HEK293 (cell line): ENCODE data around the gene PLCL2.

Experiments used
- CTCF ChIA-PET: fragments of 350-600 bp; formaldehyde crosslinking; extraction: SDS; loops from one replicate; lab custom pipeline; 2021; ENCODE audit warnings: antibody characterized with exemption; lab: Yijun Ruan, JAX
- POLR2A ChIA-PET: fragments of 300-600 bp; formaldehyde crosslinking; extraction: SDS; loops from one replicate; lab custom pipeline; 2020; ENCODE audit warnings: antibody characterized with exemption, inconsistent platforms; lab: Yijun Ruan, JAX
- H3K27ac ChIP-seq: fragments of 200-500 bp; sonication (Bioruptor generic); 2 replicates; pipeline ENCODE4 v1.5.1; 2014; ENCODE audit warnings: low read depth, low read length, control low read depth, inconsistent platforms; ENCODE audit errors: extremely low read depth
- H3K36me3 ChIP-seq, 2 experiments: fragments of 200-500 bp in 1 of 2; sonication (Bioruptor generic) in 1 of 2; 1 replicate in 1 of 2; 2 replicates in 1 of 2; pipeline ENCODE4 v1.5.1; 2014 to 2017; ENCODE audit warnings: inconsistent platforms in 2 of 2, low read length in 2 of 2; ENCODE audit not compliant: control insufficient read depth in 2 of 2, insufficient read depth in 1 of 2
- H3K4me1 ChIP-seq: fragments of 200-500 bp; sonication (Bioruptor generic); 2 replicates; pipeline ENCODE4 v1.5.1; 2014; ENCODE audit warnings: mild to moderate bottlenecking, low read length, inconsistent platforms; ENCODE audit not compliant: control insufficient read depth, insufficient read depth
- H3K4me3 ChIP-seq: 2 replicates; pipeline ENCODE4 v1.5.1; 2011; ENCODE audit warnings: low read depth, mild to moderate bottlenecking, control low read depth, low read length, moderate library complexity
- H3K9me3 ChIP-seq: fragments of 200-500 bp; sonication (Bioruptor generic); 2 replicates; pipeline ENCODE4 v1.5.1; 2014; ENCODE audit warnings: low read depth, low read length, inconsistent platforms; ENCODE audit not compliant: control insufficient read depth, insufficient read depth
- GLI2 ChIP-seq: fragments of 450-650 bp; formaldehyde crosslinking; IDR thresholded peaks from 2 replicates; pipeline ENCODE4; 2017; ENCODE audit warnings: missing biosample characterization, missing genetic modification characterization, low read depth, borderline replicate concordance
- HOXA7 ChIP-seq: sonication (generic); formaldehyde crosslinking; IDR thresholded peaks from 2 replicates; pipeline ENCODE4 v1.8.1; 2022; ENCODE audit warnings: missing genetic modification reagents, borderline replicate concordance
- SETDB1 ChIP-seq: IDR thresholded peaks from one replicate; pipeline ENCODE4 v1.6.1; 2017; ENCODE audit warnings: mild to moderate bottlenecking, low read length, moderate library complexity, mixed read lengths; ENCODE audit not compliant: insufficient read length
- SP3 ChIP-seq: fragments of 450-650 bp; formaldehyde crosslinking; IDR thresholded peaks from 2 replicates; pipeline ENCODE4 v1.5.1; 2016; ENCODE audit warnings: missing biosample characterization, missing genetic modification characterization
- ZBTB1 ChIP-seq: fragments of 450-650 bp; formaldehyde crosslinking; IDR thresholded peaks from 2 replicates; pipeline ENCODE4 v1.5.1; 2016; ENCODE audit warnings: missing biosample characterization, missing genetic modification characterization
- ZNF155 ChIP-seq: fragments of 450-650 bp; formaldehyde crosslinking; IDR thresholded peaks from 2 replicates; pipeline ENCODE4 v1.5.1; 2016; ENCODE audit warnings: missing biosample characterization, missing genetic modification characterization
- ZNF169 ChIP-seq: fragments of 450-650 bp; formaldehyde crosslinking; IDR thresholded peaks from 2 replicates; pipeline ENCODE4 v1.5.1; 2016; ENCODE audit warnings: missing biosample characterization, missing genetic modification characterization
- ZNF211 ChIP-seq: fragments of 450-650 bp; formaldehyde crosslinking; IDR thresholded peaks from 2 replicates; pipeline ENCODE4 v1.5.1; 2016; ENCODE audit warnings: low read depth, missing biosample characterization, missing genetic modification characterization
- ZNF24 ChIP-seq: fragments of 450-650 bp; formaldehyde crosslinking; IDR thresholded peaks from 2 replicates; pipeline ENCODE4 v1.5.1; 2016; ENCODE audit warnings: missing biosample characterization, missing genetic modification characterization
- ZNF292 ChIP-seq: fragments of 450-650 bp; formaldehyde crosslinking; IDR thresholded peaks from 2 replicates; pipeline ENCODE4 v1.5.1; 2016; ENCODE audit warnings: low read depth, missing biosample characterization, missing genetic modification characterization, borderline replicate concordance
- ZNF341 ChIP-seq: fragments of 450-650 bp; formaldehyde crosslinking; IDR thresholded peaks from 2 replicates; pipeline ENCODE4; 2016; ENCODE audit warnings: low read depth, missing biosample characterization, missing genetic modification characterization
- ZNF426 ChIP-seq: fragments of 450-650 bp; formaldehyde crosslinking; IDR thresholded peaks from 2 replicates; pipeline ENCODE4 v1.5.1; 2017; ENCODE audit warnings: missing biosample characterization, missing genetic modification characterization, mild to moderate bottlenecking, inconsistent platforms, moderate library complexity
- ZNF433 ChIP-seq: fragments of 450-650 bp; formaldehyde crosslinking; IDR thresholded peaks from 2 replicates; pipeline ENCODE4 v1.5.1; 2016; ENCODE audit warnings: missing biosample characterization, missing genetic modification characterization, low read depth
- ZNF776 ChIP-seq: fragments of 450-650 bp; formaldehyde crosslinking; IDR thresholded peaks from 2 replicates; pipeline ENCODE4 v1.5.0; 2017; ENCODE audit warnings: missing biosample characterization, missing genetic modification characterization, borderline replicate concordance
- ZNF785 ChIP-seq: fragments of 450-650 bp; formaldehyde crosslinking; IDR thresholded peaks from 2 replicates; pipeline ENCODE4 v1.5.1; 2016; ENCODE audit warnings: missing biosample characterization, missing genetic modification characterization
- TF ChIP-seq, protein P1 (sequence below): fragments of 450-650 bp; formaldehyde crosslinking; IDR thresholded peaks from 2 replicates; pipeline ENCODE4 v1.5.1; 2016; ENCODE audit warnings: missing biosample characterization, missing genetic modification characterization
- TF ChIP-seq, protein P2 (sequence below): fragments of 450-650 bp; formaldehyde crosslinking; conservative IDR thresholded peaks from 2 replicates; pipeline ENCODE4 v1.5.1; 2016; ENCODE audit warnings: low read depth, missing biosample characterization, missing genetic modification characterization
- TF ChIP-seq, protein P3 (sequence below): fragments of 450-650 bp; IDR thresholded peaks from 2 replicates; pipeline ENCODE4 v1.5.1; 2018; ENCODE audit warnings: missing biosample characterization, missing genetic modification characterization

PLCL2 gene

DNA sequence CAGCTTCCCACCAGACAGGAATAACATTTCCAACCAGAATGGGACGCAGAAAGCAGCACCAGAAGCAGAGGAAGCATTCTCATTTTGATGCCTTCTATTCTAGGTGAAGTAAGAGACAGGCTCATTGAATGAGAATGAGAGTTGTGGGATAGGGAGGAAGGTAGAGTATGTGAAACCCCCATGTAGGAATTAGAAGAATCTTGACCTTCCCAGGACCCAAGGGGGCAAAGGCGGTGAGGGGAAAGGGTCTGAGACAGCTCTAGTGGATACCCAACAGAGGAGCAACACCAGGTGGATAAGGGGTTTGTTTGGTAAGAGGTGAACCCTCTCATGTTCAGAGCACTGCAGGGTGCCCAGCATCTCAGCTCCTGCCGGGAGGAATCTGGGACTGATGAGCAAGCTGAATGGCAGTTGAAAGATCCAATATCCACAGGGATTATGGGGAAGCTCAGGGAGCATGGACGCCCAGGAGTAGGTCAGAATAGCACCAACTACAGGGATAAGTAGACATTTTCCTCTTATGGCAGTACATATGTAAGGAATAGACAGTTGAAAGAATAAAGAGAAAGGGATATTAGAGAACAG, 77.0 kb downstream of the PLCL2 start:
- TF ChIP-seq SETDB1 (no peak), ZNF341 (no peak), ZNF169 (tag by site-specific recombination) (no peak), ZNF433 (tag by site-specific recombination) (no peak), ZNF426 (tag by site-specific recombination) (no peak), SP3 (no peak), ZNF211 (no peak), ZNF785 (tag by site-specific recombination) (no peak), ZNF155 (tag by site-specific recombination) (no peak), ZNF24 (tag by site-specific recombination) (no peak), ZNF292 (tag by site-specific recombination) (no peak), GLI2 (tag by site-specific recombination) (no peak), ZBTB1 (tag by site-specific recombination) (no peak), ZNF776 (tag by site-specific recombination) (no peak), HOXA7 (CRISPR knock-in tag) (no peak)
- TF ChIP-seq, protein P1, sequence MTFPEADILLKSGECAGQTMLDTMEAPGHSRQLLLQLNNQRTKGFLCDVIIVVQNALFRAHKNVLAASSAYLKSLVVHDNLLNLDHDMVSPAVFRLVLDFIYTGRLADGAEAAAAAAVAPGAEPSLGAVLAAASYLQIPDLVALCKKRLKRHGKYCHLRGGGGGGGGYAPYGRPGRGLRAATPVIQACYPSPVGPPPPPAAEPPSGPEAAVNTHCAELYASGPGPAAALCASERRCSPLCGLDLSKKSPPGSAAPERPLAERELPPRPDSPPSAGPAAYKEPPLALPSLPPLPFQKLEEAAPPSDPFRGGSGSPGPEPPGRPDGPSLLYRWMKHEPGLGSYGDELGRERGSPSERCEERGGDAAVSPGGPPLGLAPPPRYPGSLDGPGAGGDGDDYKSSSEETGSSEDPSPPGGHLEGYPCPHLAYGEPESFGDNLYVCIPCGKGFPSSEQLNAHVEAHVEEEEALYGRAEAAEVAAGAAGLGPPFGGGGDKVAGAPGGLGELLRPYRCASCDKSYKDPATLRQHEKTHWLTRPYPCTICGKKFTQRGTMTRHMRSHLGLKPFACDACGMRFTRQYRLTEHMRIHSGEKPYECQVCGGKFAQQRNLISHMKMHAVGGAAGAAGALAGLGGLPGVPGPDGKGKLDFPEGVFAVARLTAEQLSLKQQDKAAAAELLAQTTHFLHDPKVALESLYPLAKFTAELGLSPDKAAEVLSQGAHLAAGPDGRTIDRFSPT (tag by site-specific recombination) = no peak
- TF ChIP-seq, protein P2, sequence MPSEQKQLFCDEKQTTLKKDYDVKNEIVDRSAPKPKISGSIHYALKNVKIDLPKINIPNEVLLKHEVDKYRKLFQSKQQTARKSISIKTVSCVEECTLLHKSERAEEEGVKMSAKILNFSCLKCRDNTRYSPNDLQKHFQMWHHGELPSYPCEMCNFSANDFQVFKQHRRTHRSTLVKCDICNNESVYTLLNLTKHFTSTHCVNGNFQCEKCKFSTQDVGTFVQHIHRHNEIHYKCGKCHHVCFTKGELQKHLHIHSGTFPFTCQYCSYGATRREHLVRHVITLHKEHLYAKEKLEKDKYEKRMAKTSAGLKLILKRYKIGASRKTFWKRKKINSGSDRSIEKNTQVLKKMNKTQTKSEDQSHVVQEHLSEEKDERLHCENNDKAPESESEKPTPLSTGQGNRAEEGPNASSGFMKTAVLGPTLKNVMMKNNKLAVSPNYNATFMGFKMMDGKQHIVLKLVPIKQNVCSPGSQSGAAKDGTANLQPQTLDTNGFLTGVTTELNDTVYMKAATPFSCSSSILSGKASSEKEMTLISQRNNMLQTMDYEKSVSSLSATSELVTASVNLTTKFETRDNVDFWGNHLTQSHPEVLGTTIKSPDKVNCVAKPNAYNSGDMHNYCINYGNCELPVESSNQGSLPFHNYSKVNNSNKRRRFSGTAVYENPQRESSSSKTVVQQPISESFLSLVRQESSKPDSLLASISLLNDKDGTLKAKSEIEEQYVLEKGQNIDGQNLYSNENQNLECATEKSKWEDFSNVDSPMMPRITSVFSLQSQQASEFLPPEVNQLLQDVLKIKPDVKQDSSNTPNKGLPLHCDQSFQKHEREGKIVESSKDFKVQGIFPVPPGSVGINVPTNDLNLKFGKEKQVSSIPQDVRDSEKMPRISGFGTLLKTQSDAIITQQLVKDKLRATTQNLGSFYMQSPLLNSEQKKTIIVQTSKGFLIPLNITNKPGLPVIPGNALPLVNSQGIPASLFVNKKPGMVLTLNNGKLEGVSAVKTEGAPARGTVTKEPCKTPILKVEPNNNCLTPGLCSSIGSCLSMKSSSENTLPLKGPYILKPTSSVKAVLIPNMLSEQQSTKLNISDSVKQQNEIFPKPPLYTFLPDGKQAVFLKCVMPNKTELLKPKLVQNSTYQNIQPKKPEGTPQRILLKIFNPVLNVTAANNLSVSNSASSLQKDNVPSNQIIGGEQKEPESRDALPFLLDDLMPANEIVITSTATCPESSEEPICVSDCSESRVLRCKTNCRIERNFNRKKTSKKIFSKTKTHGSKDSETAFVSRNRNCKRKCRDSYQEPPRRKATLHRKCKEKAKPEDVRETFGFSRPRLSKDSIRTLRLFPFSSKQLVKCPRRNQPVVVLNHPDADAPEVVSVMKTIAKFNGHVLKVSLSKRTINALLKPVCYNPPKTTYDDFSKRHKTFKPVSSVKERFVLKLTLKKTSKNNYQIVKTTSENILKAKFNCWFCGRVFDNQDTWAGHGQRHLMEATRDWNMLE (tag by site-specific recombination) = no peak
- TF ChIP-seq, protein P3, sequence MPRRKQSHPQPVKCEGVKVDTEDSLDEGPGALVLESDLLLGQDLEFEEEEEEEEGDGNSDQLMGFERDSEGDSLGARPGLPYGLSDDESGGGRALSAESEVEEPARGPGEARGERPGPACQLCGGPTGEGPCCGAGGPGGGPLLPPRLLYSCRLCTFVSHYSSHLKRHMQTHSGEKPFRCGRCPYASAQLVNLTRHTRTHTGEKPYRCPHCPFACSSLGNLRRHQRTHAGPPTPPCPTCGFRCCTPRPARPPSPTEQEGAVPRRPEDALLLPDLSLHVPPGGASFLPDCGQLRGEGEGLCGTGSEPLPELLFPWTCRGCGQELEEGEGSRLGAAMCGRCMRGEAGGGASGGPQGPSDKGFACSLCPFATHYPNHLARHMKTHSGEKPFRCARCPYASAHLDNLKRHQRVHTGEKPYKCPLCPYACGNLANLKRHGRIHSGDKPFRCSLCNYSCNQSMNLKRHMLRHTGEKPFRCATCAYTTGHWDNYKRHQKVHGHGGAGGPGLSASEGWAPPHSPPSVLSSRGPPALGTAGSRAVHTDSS (tag by site-specific recombination) = no peak
- H3K9me3 ChIP-seq = no peaks in the 10 kb centered on the region
- POLR2A ChIA-PET = no interaction called here
- H3K36me3 ChIP-seq = no peaks in the 10 kb centered on the region
- no peak overlapping the region for H3K27ac ChIP-seq
- no peaks in the 10 kb centered on the region for H3K4me1 ChIP-seq
- CTCF ChIA-PET = interaction anchor here (0.6 kb wide), 1 partner anchor 1274 kb away, joined by 3 read pairs; no protein-coding TSS in a partner anchor
- H3K4me3 ChIP-seq = no peak overlapping the region
